ENCODE results near the gene FAM135A. TPM values are rescaled to one million over a fixed set of nuclear protein-coding genes. Genes with fewer than 3 reads are reported as not detected.

The FAM135A gene
- total RNA-seq, 2 donors from 2014 or later = 28.0 to 40.3 TPM

DNA sequence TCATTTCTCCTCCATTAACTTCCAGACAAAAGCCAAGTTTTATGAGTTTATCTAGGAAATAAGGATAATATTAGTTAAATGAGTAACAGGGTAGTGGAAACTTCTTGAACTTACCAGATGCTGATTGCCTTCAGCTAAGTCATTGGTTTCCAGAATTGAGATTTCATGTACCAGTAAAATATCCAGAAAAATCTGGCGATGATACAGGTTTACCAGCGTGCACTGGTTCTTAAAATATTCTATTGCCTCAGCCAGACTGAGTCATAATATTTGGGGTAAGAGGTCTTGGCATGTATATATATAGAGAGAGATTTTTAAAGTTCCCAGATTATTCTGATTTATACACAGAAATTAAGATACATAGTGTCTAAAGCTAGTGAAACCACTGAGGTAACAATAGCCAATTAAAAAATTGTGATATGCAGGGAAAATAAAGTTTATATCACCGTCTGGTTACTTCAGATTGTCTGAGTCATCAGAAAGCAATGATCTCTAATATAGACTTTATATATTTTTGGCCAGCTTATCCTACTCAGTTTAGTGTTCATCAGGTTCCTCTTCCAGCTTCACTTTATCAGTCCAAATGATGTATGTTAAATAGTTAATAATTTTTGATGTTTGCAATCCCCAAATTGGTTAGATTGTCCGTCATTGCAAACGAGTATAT is 113.9 kb downstream of the FAM135A start:
- no peak overlapping the region for H3K27ac ChIP-seq
- no peaks in the 10 kb centered on the region for H3K4me1 ChIP-seq (ENCODE audit: control insufficient read depth in 1 of 2, low read depth in 2 of 2)
- no peaks in the 10 kb centered on the region for H3K9me3 ChIP-seq
- no peaks in the 10 kb centered on the region for H3K36me3 ChIP-seq
- no peak for ATAC-seq (ENCODE audit: insufficient number of reproducible peaks, low FRiP score, low read depth)
- no peak for DNase-seq (ENCODE audit: low spot score)
- no peak overlapping the region for H3K4me3 ChIP-seq
- TF ChIP-seq, protein P1, sequence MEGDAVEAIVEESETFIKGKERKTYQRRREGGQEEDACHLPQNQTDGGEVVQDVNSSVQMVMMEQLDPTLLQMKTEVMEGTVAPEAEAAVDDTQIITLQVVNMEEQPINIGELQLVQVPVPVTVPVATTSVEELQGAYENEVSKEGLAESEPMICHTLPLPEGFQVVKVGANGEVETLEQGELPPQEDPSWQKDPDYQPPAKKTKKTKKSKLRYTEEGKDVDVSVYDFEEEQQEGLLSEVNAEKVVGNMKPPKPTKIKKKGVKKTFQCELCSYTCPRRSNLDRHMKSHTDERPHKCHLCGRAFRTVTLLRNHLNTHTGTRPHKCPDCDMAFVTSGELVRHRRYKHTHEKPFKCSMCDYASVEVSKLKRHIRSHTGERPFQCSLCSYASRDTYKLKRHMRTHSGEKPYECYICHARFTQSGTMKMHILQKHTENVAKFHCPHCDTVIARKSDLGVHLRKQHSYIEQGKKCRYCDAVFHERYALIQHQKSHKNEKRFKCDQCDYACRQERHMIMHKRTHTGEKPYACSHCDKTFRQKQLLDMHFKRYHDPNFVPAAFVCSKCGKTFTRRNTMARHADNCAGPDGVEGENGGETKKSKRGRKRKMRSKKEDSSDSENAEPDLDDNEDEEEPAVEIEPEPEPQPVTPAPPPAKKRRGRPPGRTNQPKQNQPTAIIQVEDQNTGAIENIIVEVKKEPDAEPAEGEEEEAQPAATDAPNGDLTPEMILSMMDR (IDR thresholded peaks at IDR 0.05) = no peak
- H3K27me3 ChIP-seq (replicated peaks; ENCODE audit: insufficient read depth) = no peaks in the 10 kb centered on the region

DNA sequence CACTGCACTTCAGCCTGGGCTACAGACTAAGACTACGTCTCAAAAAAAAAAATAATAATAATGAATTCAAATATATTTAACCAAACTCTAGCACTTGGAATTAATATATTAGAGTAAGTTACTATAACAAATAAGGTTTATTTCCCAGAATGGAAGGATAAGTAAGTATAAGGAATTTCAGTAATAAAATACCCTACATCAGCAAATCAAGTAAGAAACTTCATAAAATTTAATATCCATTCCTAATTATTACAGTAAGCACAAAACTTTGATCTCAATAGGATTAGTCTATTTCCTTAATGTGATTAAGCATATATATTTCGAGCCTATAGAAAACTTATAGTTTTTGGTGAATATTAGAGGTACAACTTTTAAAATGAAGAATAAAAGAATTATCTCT is 116.7 kb downstream of the FAM135A start:
- TF ChIP-seq, protein P1 (IDR thresholded peaks at IDR 0.05) = no peak
- Histone ChIP-seq H3K27ac (no peak overlapping the region), H3K27me3 (replicated peaks; ENCODE audit: insufficient read depth) (no peaks in the 10 kb centered on the region), H3K4me1 (ENCODE audit: control insufficient read depth in 1 of 2, low read depth in 2 of 2) (no peaks in the 10 kb centered on the region), H3K36me3 (no peaks in the 10 kb centered on the region), H3K9me3 (no peaks in the 10 kb centered on the region), H3K4me3 (no peak overlapping the region)
- ATAC-seq (ENCODE audit: insufficient number of reproducible peaks, low FRiP score, low read depth) (no peak), DNase-seq (ENCODE audit: low spot score) (no peak)

DNA sequence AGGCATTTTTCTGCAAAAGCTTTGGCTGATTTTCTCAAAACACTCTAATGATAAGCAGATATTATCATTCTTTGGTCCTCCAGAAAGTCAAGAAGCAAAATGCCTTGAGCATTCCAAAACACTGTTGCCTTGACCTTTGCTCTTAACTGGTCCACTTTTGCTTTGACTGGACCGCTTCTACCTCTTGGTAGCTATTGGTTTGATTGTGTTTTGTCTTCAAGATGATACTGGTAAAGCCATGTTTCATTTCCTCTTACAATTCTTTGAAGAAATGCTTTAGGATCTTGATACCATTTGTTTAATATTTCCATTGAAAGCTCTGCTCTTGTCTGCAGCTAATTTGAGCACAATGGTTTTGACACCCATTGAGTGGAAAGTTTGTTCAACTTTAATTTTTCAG is 117.8 kb downstream of the FAM135A start:
- H3K36me3 ChIP-seq = peaks cover 3% of the 10 kb centered on the region

DNA sequence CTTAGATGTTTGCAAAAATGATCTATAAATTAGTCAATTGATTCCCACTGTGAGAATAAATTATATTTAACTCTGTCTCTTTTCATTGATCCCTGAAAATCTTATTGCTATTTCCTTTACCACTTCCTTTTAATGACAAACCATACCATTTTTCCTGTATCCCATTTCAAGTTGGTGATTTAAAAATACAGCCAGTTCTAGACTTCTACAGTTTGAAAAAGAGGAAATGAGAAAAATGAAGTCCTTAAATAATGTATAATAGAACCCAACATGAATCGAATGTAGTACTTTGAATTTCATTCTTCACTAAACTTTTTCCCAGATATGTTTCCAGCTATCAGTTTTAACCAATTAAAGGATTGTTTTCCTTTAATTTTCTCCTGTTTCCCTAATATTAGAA is 124.0 kb downstream of the FAM135A start:
- peaks cover 3% of the 10 kb centered on the region for H3K36me3 ChIP-seq
- H3K4me1 ChIP-seq (ENCODE audit: control insufficient read depth in 1 of 2, low read depth in 2 of 2) = no peaks in the 10 kb centered on the region
- no peak overlapping the region for H3K4me3 ChIP-seq
- DNase-seq (ENCODE audit: low spot score) (no peak), ATAC-seq (ENCODE audit: insufficient number of reproducible peaks, low FRiP score, low read depth) (no peak)
- no peaks in the 10 kb centered on the region for H3K27me3 ChIP-seq (replicated peaks; ENCODE audit: insufficient read depth)
- H3K27ac ChIP-seq = no peak overlapping the region
- no peaks in the 10 kb centered on the region for H3K9me3 ChIP-seq
- TF ChIP-seq, protein P1 (IDR thresholded peaks at IDR 0.05) = no peak

More for the DNA sequence above, 117.8 kb downstream of the FAM135A start:
- H3K27me3 ChIP-seq (replicated peaks; ENCODE audit: insufficient read depth) = no peaks in the 10 kb centered on the region
- no peak overlapping the region for H3K4me3 ChIP-seq
- H3K9me3 ChIP-seq = no peaks in the 10 kb centered on the region
- DNase-seq (ENCODE audit: low spot score) = no peak
- H3K4me1 ChIP-seq (ENCODE audit: control insufficient read depth in 1 of 2, low read depth in 2 of 2) = no peaks in the 10 kb centered on the region
- H3K27ac ChIP-seq = no peak overlapping the region
- no peak for ATAC-seq (ENCODE audit: insufficient number of reproducible peaks, low FRiP score, low read depth)
- TF ChIP-seq, protein P1 (IDR thresholded peaks at IDR 0.05) = no peak

DNA sequence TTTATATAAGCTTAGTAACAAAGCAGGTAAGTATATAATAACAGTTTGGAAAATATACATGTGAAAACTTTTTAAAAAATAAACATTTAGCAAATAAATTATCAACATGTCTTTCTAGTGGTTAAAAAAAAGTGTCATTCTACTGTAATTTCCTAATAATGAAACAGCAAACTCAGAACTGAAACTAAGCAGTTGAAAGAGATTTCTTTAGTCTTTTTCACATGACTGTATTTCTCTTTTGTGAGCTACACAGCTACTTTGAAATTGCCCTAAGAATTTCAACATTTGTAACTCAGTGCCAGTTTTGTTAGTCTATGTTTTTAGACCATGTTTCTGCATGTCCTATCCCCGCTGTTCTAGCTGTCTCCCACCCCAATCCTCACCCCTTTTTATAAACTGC is 125.1 kb downstream of the FAM135A start:
- no peak for ATAC-seq (ENCODE audit: insufficient number of reproducible peaks, low FRiP score, low read depth)
- TF ChIP-seq, protein P1 (IDR thresholded peaks at IDR 0.05) = no peak
- H3K36me3 ChIP-seq = peaks cover 3% of the 10 kb centered on the region

More for the DNA sequence above, 125.1 kb downstream of the FAM135A start:
- Histone ChIP-seq H3K27me3 (replicated peaks; ENCODE audit: insufficient read depth) (no peaks in the 10 kb centered on the region), H3K4me3 (no peak overlapping the region), H3K4me1 (ENCODE audit: control insufficient read depth in 1 of 2, low read depth in 2 of 2) (no peaks in the 10 kb centered on the region), H3K27ac (no peak overlapping the region), H3K9me3 (no peaks in the 10 kb centered on the region)
- no peak for DNase-seq (ENCODE audit: low spot score)
